ENCODE measurements around the gene MGME1. TPM values are rescaled to one million over a fixed set of nuclear protein-coding genes. Genes with fewer than 3 reads are reported as not detected.

Gene MGME1
- total and polyA plus RNA-seq, 9 of the 15 experiments (the other 6 are each of a cell fraction or from before 2014, with no cell fraction given): 13.4 to 45.1 (median 30.6) TPM

DNA sequence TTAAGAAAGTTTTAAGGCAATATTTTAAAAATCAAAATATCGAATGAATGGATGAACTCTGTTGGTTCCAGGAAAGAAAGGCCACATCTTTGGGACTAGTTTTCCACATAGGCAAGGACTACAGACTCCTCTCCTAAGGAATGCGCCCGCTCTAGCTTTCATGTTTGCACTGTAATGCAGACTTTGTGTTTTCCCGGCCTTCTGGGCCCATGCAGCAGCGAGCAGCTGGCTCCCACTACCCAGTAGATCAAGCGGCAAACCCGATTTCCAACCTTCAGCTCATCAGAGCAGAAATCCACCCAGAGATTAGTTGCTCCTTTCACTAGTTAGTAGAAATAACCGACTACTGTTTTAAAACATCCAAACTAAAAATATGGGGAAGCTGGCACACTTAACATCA, 61.2 kb downstream of the MGME1 start (continued):
- TF ChIP-seq ZNF407 (IDR thresholded peaks at IDR 0.05; ENCODE audit: low read depth): no peak
- TF ChIP-seq ZFPM2 (CRISPR knock-in tag; IDR thresholded peaks at IDR 0.05): no peak

- H3K9ac ChIP-seq (ENCODE audit: insufficient read depth in 1 of 2, low read depth in 2 of 2, low read length in 2 of 2): no peak overlapping the region
- ChIA-PET CTCF (ENCODE audit: low intra/inter-chr PET ratio) (no interaction called here), POLR2A (no interaction called here)
- DNase-seq (ENCODE audit: extremely low read depth in 1 of 4, low spot score in 3 of 4): no peak
- no peak for ATAC-seq
- H3K4me3 ChIP-seq: no peak overlapping the region
- in situ Hi-C loops (cut with MboI) (no loop called here), intact Hi-C loops (cut with micrococcal nuclease) (no loop called here)
- no peak for FAIRE-seq
- no peaks in the 10 kb centered on the region; a peak in 1 of 5 replicates for H3K4me1 ChIP-seq (replicated peaks in 1 of 2; ENCODE audit: control insufficient read depth in 2 of 2, insufficient read depth in 2 of 2, low read length in 2 of 2)
- H2AFZ ChIP-seq (ENCODE audit: low read depth, low read length): no peak overlapping the region
- no TSS peak for BruUV-seq (replicated peaks)
- H3K9me1 ChIP-seq (ENCODE audit: control insufficient read depth, insufficient read depth, low read length): no peaks in the 10 kb centered on the region
- no peaks in the 10 kb centered on the region for H3K36me3 ChIP-seq (ENCODE audit: control insufficient read depth, insufficient read depth, low read length)
- no peaks in the 10 kb centered on the region for H3K9me3 ChIP-seq (replicated peaks; ENCODE audit: control insufficient read depth, insufficient read depth, low read depth, low read length)
- WGBS (ENCODE audit: insufficient coverage, low coverage, missing lambda C conversion rate): 2% methylated on average over 15 of the region's 15 CpGs
- no peak overlapping the region for H3K27ac ChIP-seq (ENCODE audit: extremely low read depth, low read depth, low read length)
- H4K20me1 ChIP-seq (replicated peaks; ENCODE audit: control insufficient read depth, insufficient read depth, low read length): no peaks in the 10 kb centered on the region
- H3K27me3 ChIP-seq (ENCODE audit: control insufficient read depth in 2 of 2, insufficient read depth in 2 of 2, low read length in 2 of 2): peaks cover 11 to 27% of the 10 kb centered on the region in 2 experiments; a peak in 4 of 5 replicates
- H3K4me2 ChIP-seq (ENCODE audit: insufficient read depth, low read length): no peak overlapping the region
- no peaks in the 10 kb centered on the region for H3K79me2 ChIP-seq (ENCODE audit: control insufficient read depth, insufficient read depth, low read length)
- TF ChIP-seq, protein P1, sequence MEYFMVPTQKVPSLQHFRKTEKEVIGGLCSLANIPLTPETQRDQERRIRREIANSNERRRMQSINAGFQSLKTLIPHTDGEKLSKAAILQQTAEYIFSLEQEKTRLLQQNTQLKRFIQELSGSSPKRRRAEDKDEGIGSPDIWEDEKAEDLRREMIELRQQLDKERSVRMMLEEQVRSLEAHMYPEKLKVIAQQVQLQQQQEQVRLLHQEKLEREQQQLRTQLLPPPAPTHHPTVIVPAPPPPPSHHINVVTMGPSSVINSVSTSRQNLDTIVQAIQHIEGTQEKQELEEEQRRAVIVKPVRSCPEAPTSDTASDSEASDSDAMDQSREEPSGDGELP (CRISPR knock-in tag; IDR thresholded peaks at IDR 0.05; ENCODE audit: borderline replicate concordance): no peak
- TF ChIP-seq ARID3A (IDR thresholded peaks at IDR 0.05; ENCODE audit: borderline replicate concordance, low read depth, low read length) (no peak), FOXA3 (CRISPR knock-in tag; conservative IDR thresholded peaks at IDR 0.05 in 1 of 2, IDR thresholded peaks at IDR 0.05 in 1 of 2) (no peak), ZNF224 (CRISPR knock-in tag; IDR thresholded peaks at IDR 0.05) (no peak), JUN (IDR thresholded peaks at IDR 0.05; ENCODE audit: borderline replicate concordance, low read depth, low read length) (no peak), JUN (CRISPR knock-in tag; IDR thresholded peaks at IDR 0.05; ENCODE audit: borderline replicate concordance) (no peak), GATAD2A (IDR thresholded peaks at IDR 0.05) (no peak), ZNF583 (CRISPR knock-in tag; IDR thresholded peaks at IDR 0.05) (no peak), MTF1 (CRISPR knock-in tag; IDR thresholded peaks at IDR 0.05; ENCODE audit: borderline replicate concordance) (no peak)
Measured at GRCh38 chr20:18031050-18031449, 62.2 kb downstream of the MGME1 start.
